Activated CD4-positive, CD25-positive, alpha-beta regulatory T cell treated with anti-CD3 and anti-CD28 coated beads, Interleukin-2, amount 50 U/mL, for 24 hours (primary cell): Measurements from ENCODE around the gene SLC16A7.
A peak's percentile ranks its signal among the peaks of the same experiment; 100 is the strongest.
"Not testable (repeated sequence)": the region's sequence is repeated elsewhere in the genome, so short reads cannot be mapped to it uniquely, and the experiment has no call there.

Source experiments
- ATAC-seq, 2 donors: fragments of 150-1000 bp; cut with Tn5 transposase; one replicate each; pipeline ENCODE4 v1.10.0; 2021; ENCODE audit warnings: mild to moderate bottlenecking in 1 of 2, moderate library complexity in 1 of 2

SLC16A7 gene

GRCh38 chr12:59737725-59738463 is 142.1 kb downstream of the SLC16A7 start:
- no peak for ATAC-seq

GRCh38 chr12:59742841-59743240 is 147.0 kb downstream of the SLC16A7 start:
- no peak for ATAC-seq

GRCh38 chr12:59744564-59744963 is 148.7 kb downstream of the SLC16A7 start:
- ATAC-seq: no peak

- not testable (repeated sequence) for ATAC-seq
These were observed 155.3 kb downstream of the SLC16A7 start for GRCh38 chr12:59751091-59751490.

- no peak for ATAC-seq
These were observed 165.7 kb downstream of the SLC16A7 start for GRCh38 chr12:59761542-59761941.

- peak in 1 of 2 donors; percentile 33 for ATAC-seq
These were observed 168.0 kb downstream of the SLC16A7 start for GRCh38 chr12:59763835-59764234.

- ATAC-seq: no peak
These were observed 172.2 kb downstream of the SLC16A7 start for GRCh38 chr12:59768031-59768430.

- no peak for ATAC-seq
These were observed 184.8 kb downstream of the SLC16A7 start for GRCh38 chr12:59780605-59781135.

- ATAC-seq: no peak
These were observed 191.8 kb downstream of the SLC16A7 start for GRCh38 chr12:59787610-59788009.

GRCh38 chr12:59792647-59793046 is 196.8 kb downstream of the SLC16A7 start:
- ATAC-seq: no peak

GRCh38 chr12:59803735-59804134 is 207.9 kb downstream of the SLC16A7 start:
- ATAC-seq: no peak

- ATAC-seq: peak; percentile 64 to 73
These were observed 212.6 kb downstream of the SLC16A7 start for GRCh38 chr12:59808317-59808910.

- no peak for ATAC-seq
These were observed 216.2 kb downstream of the SLC16A7 start for GRCh38 chr12:59811991-59812390.

- ATAC-seq: no peak
These were observed 216.9 kb downstream of the SLC16A7 start for GRCh38 chr12:59812716-59813115.

- ATAC-seq: no peak
These were observed 224.8 kb downstream of the SLC16A7 start for GRCh38 chr12:59820594-59821011.

GRCh38 chr12:59823567-59823966 is 227.7 kb downstream of the SLC16A7 start:
- ATAC-seq: no peak

- ATAC-seq: no peak
These were observed 231.9 kb downstream of the SLC16A7 start for GRCh38 chr12:59827767-59828166.

GRCh38 chr12:59828521-59828920 is 232.7 kb downstream of the SLC16A7 start:
- no peak for ATAC-seq

GRCh38 chr12:59833408-59833807 is 237.6 kb downstream of the SLC16A7 start:
- ATAC-seq: no peak

GRCh38 chr12:59834659-59835474 is 239.0 kb downstream of the SLC16A7 start:
- peak in 1 of 2 donors; percentile 38 for ATAC-seq
